Measurements from ENCODE around the gene BTF3. TPM values are rescaled to one million over a fixed set of nuclear protein-coding genes. Genes with fewer than 3 reads are reported as not detected.

Gene BTF3
- total and polyA plus RNA-seq, 2 donors (not counting 3 experiments of a cell fraction or from before 2014, with no cell fraction given) = 325 to 637 TPM

- Histone ChIP-seq H3K9ac (replicated peaks; ENCODE audit: extremely low read depth, insufficient read depth, low read length) (no peak overlapping the region), H3K27me3 (ENCODE audit: control insufficient read depth in 2 of 2, insufficient read depth in 2 of 2, low read length in 2 of 2) (peaks cover 46 to 57% of the 10 kb centered on the region in 2 experiments), H3K79me2 (ENCODE audit: control insufficient read depth, insufficient read depth, low read length) (no peaks in the 10 kb centered on the region), H3K9me3 (replicated peaks; ENCODE audit: control insufficient read depth, insufficient read depth, low read length) (no peaks in the 10 kb centered on the region), H3K4me1 (ENCODE audit: control insufficient read depth, extremely low read depth, insufficient read depth, low read length) (no peaks in the 10 kb centered on the region), H2AFZ (ENCODE audit: low read depth, low read length) (no peak overlapping the region), H3K4me3 (replicated peaks in 1 of 3; ENCODE audit: insufficient read depth in 1 of 3, low read depth in 1 of 3, low read length in 3 of 3) (no peak overlapping the region), H3K27ac (ENCODE audit: insufficient read depth, low read depth, low read length) (no peak overlapping the region), H3K36me3 (ENCODE audit: control insufficient read depth in 2 of 2, extremely low read depth in 1 of 2, insufficient read depth in 2 of 2, low read length in 2 of 2) (no peaks in the 10 kb centered on the region), H3K4me2 (ENCODE audit: insufficient read depth, low read length) (no peak overlapping the region), H3K9me1 (replicated peaks; ENCODE audit: control insufficient read depth, extremely low read depth, insufficient read depth, low read length) (no peaks in the 10 kb centered on the region), H4K20me1 (replicated peaks; ENCODE audit: control insufficient read depth, extremely low read depth, insufficient read depth, low read length) (no peaks in the 10 kb centered on the region)
- FAIRE-seq (no peak), DNase-seq (ENCODE audit: low read depth, low spot score) (no peak)
- dilution Hi-C loops (cut with MboI; ENCODE audit: extremely low pct_ligation_motif_present, low sequenced_read_pairs) (no loop called here), intact Hi-C loops (cut with micrococcal nuclease) (no loop called here)
- CTCF ChIA-PET = interaction anchor here (1.2 to 2.0 kb wide), 2 partner anchors 9 to 244 kb away, joined by 3 to 8 read pairs; no protein-coding TSS in a partner anchor
- no peak for TF ChIP-seq CTCF (IDR thresholded peaks at IDR 0.05; ENCODE audit: extremely low read depth in 1 of 2, insufficient read depth in 1 of 2, low read depth in 1 of 2, low read length in 2 of 2)
- no TSS peak for BruUV-seq (replicated peaks)
- POLR2A ChIA-PET = no interaction called here
Measured at GRCh38 chr5:73460133-73460532, 38.1 kb upstream of the BTF3 start.

- no peaks in the 10 kb centered on the region for H4K20me1 ChIP-seq (replicated peaks; ENCODE audit: control insufficient read depth, extremely low read depth, insufficient read depth, low read length)
- no peak overlapping the region for H3K4me2 ChIP-seq (ENCODE audit: insufficient read depth, low read length)
- H3K79me2 ChIP-seq (ENCODE audit: control insufficient read depth, insufficient read depth, low read length) = no peaks in the 10 kb centered on the region
- dilution Hi-C loops (cut with MboI; ENCODE audit: extremely low pct_ligation_motif_present, low sequenced_read_pairs) (no loop called here), intact Hi-C loops (cut with micrococcal nuclease) (loop anchor here (1.0 kb wide), 1 partner anchor 34 kb away; the partner anchor contains the start of gene BTF3)
- ChIA-PET POLR2A (interaction anchor here (0.6 kb wide), 1 partner anchor 298 kb away, joined by 7 read pairs; no protein-coding TSS in a partner anchor), CTCF (interaction anchor here (0.7 to 2.4 kb wide), 7 partner anchors 9 to 248 kb away, joined by 3 to 25 read pairs (median 6); partner anchors contain the start of gene FOXD1)
- H2AFZ ChIP-seq (ENCODE audit: low read depth, low read length) = no peak overlapping the region
- H3K27ac ChIP-seq (ENCODE audit: insufficient read depth, low read depth, low read length) = no peak overlapping the region
- TF ChIP-seq CTCF (IDR thresholded peaks at IDR 0.05; ENCODE audit: extremely low read depth in 1 of 2, insufficient read depth in 1 of 2, low read depth in 1 of 2, low read length in 2 of 2) = no peak
- no peak for TF ChIP-seq POLR2AphosphoS5 (IDR thresholded peaks at IDR 0.05; ENCODE audit: insufficient read depth, low read depth, low read length)
- TF ChIP-seq GATA2 (IDR thresholded peaks at IDR 0.05; ENCODE audit: insufficient read depth, insufficient read length, low read depth, low read length) = no peak
- TF ChIP-seq JUN (IDR thresholded peaks at IDR 0.05; ENCODE audit: borderline replicate concordance, insufficient read depth, insufficient read length, low read depth) = peak; percentile 59
- no peak for TF ChIP-seq MYC (IDR thresholded peaks at IDR 0.05; ENCODE audit: low read depth, low read length)
- DNase-seq (ENCODE audit: low read depth, low spot score) = peak; percentile 94
- peaks cover 37 to 53% of the 10 kb centered on the region in 2 experiments for H3K27me3 ChIP-seq (ENCODE audit: control insufficient read depth in 2 of 2, insufficient read depth in 2 of 2, low read length in 2 of 2)
- H3K9me3 ChIP-seq (replicated peaks; ENCODE audit: control insufficient read depth, insufficient read depth, low read length) = no peaks in the 10 kb centered on the region
- no peak overlapping the region for H3K4me3 ChIP-seq (replicated peaks in 1 of 3; ENCODE audit: insufficient read depth in 1 of 3, low read depth in 1 of 3, low read length in 3 of 3)
- BruUV-seq (replicated peaks) = no TSS peak
- FAIRE-seq = peak; percentile 89
- H3K9ac ChIP-seq (replicated peaks; ENCODE audit: extremely low read depth, insufficient read depth, low read length) = peak overlapping the region; percentile 2
- no peaks in the 10 kb centered on the region for H3K4me1 ChIP-seq (ENCODE audit: control insufficient read depth, extremely low read depth, insufficient read depth, low read length)
- no peaks in the 10 kb centered on the region for H3K9me1 ChIP-seq (replicated peaks; ENCODE audit: control insufficient read depth, extremely low read depth, insufficient read depth, low read length)
- H3K36me3 ChIP-seq (ENCODE audit: control insufficient read depth in 2 of 2, extremely low read depth in 1 of 2, insufficient read depth in 2 of 2, low read length in 2 of 2) = no peaks in the 10 kb centered on the region
Measured at GRCh38 chr5:73464016-73464745, 34.1 kb upstream of the BTF3 start.

Data from endothelial cell of umbilical vein (primary cell).